Measurements from ENCODE around the gene ZNF263.

The ZNF263 gene

GRCh38 chr16:3282730-3283542 is at the start of gene ZNF263:
Gene ZNF263 (plus strand): TSS chr16:3283491. CDS start chr16:3283819, 328 bp downstream.
- no peak for DNase-seq

GRCh38 chr16:3234543-3234856 is 48.8 kb upstream of the ZNF263 start:
- no peak for DNase-seq

GRCh38 chr16:3234857-3235561 is 48.3 kb upstream of the ZNF263 start, which contains the start of gene ZNF200:
Gene ZNF200 (minus strand): TSS chr16:3235158. CDS start chr16:3233755, 1,403 bp downstream.
- no peak for DNase-seq

GRCh38 chr16:3235856-3236669 is 47.2 kb upstream of the ZNF263 start:
- DNase-seq: no peak

GRCh38 chr16:3241761-3242160 is 41.5 kb upstream of the ZNF263 start:
- DNase-seq: no peak

- no peak for DNase-seq
These were observed 40.6 kb upstream of the ZNF263 start for GRCh38 chr16:3242709-3243108.

GRCh38 chr16:3243882-3244281 is 39.4 kb upstream of the ZNF263 start:
- no peak for DNase-seq

GRCh38 chr16:3246002-3246401 is 37.3 kb upstream of the ZNF263 start:
- DNase-seq: no peak

- no peak for DNase-seq
These were observed 36.4 kb upstream of the ZNF263 start for GRCh38 chr16:3246876-3247275.

- no peak for DNase-seq
These were observed 34.7 kb upstream of the ZNF263 start for GRCh38 chr16:3248596-3248995.

- DNase-seq: no peak
These were observed 34.3 kb upstream of the ZNF263 start for GRCh38 chr16:3249020-3249419.

GRCh38 chr16:3249451-3249850 is 33.8 kb upstream of the ZNF263 start:
- DNase-seq: no peak

- DNase-seq: no peak
These were observed 30.3 kb upstream of the ZNF263 start for GRCh38 chr16:3252967-3253366.

- no peak for DNase-seq
These were observed 29.0 kb upstream of the ZNF263 start for GRCh38 chr16:3254309-3254708.

- DNase-seq: no peak
These were observed 27.0 kb upstream of the ZNF263 start, which contains the start of gene MEFV for GRCh38 chr16:3256146-3256865. Gene MEFV (minus strand): TSS chr16:3256633. CDS start chr16:3256587, 46 bp downstream.

GRCh38 chr16:3256866-3257465 is 26.3 kb upstream of the ZNF263 start:
- DNase-seq: no peak

- DNase-seq: no peak
These were observed 23.5 kb upstream of the ZNF263 start for GRCh38 chr16:3259836-3260235.

- no peak for DNase-seq
These were observed 20.8 kb upstream of the ZNF263 start for GRCh38 chr16:3262517-3262916.

GRCh38 chr16:3264137-3265036 is 18.9 kb upstream of the ZNF263 start:
- DNase-seq: peak; percentile 63

GRCh38 chr16:3266873-3267537 is 16.3 kb upstream of the ZNF263 start:
- no peak for DNase-seq

- DNase-seq: no peak
These were observed 15.0 kb upstream of the ZNF263 start for GRCh38 chr16:3268294-3268693.
